Erythroblast (primary cell): ENCODE results near the gene ISG15.

Experiments used
- DNase-seq, 2 experiments: peaks; one replicate each; lab custom pipeline; 2025; lab: John Stamatoyannopoulos, UW
- GATA1 ChIP-seq: IDR thresholded peaks from 2 replicates; pipeline ENCODE4 v1.6.1; 2011; ENCODE audit warnings: low read depth, mild to moderate bottlenecking, control low read depth, low read length, moderate library complexity
- POLR2A ChIP-seq: IDR thresholded peaks from 2 replicates; pipeline ENCODE4 v1.6.1; 2011; ENCODE audit warnings: mild to moderate bottlenecking, low read length

Gene ISG15

GRCh38 chr1:1041873-1042272 lies 28.6 kb downstream of the ISG15 start:
- no peak for DNase-seq

GRCh38 chr1:1042835-1043234 lies 29.5 kb downstream of the ISG15 start:
- TF ChIP-seq GATA1 (no peak), POLR2A (no peak)
- peak; percentile 21 to 30 for DNase-seq

More at GRCh38 chr1:1041873-1042272, 28.6 kb downstream of the ISG15 start:
- TF ChIP-seq POLR2A (no peak), GATA1 (no peak)

GRCh38 chr1:1043411-1043810 lies 30.1 kb downstream of the ISG15 start:
- no peak for DNase-seq
- TF ChIP-seq POLR2A, result no peak
- no peak for TF ChIP-seq GATA1

- no peak for DNase-seq
- no peak for TF ChIP-seq POLR2A
- no peak for TF ChIP-seq GATA1
These were observed 30.6 kb downstream of the ISG15 start for GRCh38 chr1:1043921-1044320.

GRCh38 chr1:1044455-1045078 lies 31.3 kb downstream of the ISG15 start:
- no peak for TF ChIP-seq GATA1
- no peak for TF ChIP-seq POLR2A
- DNase-seq, result no peak

- TF ChIP-seq POLR2A, result no peak
- no peak for TF ChIP-seq GATA1
- no peak for DNase-seq
These were observed 31.8 kb downstream of the ISG15 start for GRCh38 chr1:1045129-1045528.

- DNase-seq, result no peak
- TF ChIP-seq POLR2A, result no peak
- no peak for TF ChIP-seq GATA1
These were observed 32.9 kb downstream of the ISG15 start for GRCh38 chr1:1046243-1046642.

GRCh38 chr1:1046767-1047166 lies 33.5 kb downstream of the ISG15 start:
- TF ChIP-seq GATA1, result no peak
- no peak for TF ChIP-seq POLR2A
- no peak for DNase-seq

- TF ChIP-seq GATA1, result no peak
- TF ChIP-seq POLR2A, result no peak
- DNase-seq, result no peak
These were observed 34.1 kb downstream of the ISG15 start for GRCh38 chr1:1047407-1047806.

GRCh38 chr1:1047963-1048362 lies 34.7 kb downstream of the ISG15 start:
- no peak for DNase-seq
- no peak for TF ChIP-seq POLR2A

GRCh38 chr1:1048765-1049164 lies 35.5 kb downstream of the ISG15 start:
- DNase-seq, result no peak
- TF ChIP-seq GATA1 (no peak), POLR2A (no peak)

- DNase-seq, result no peak
- TF ChIP-seq GATA1 (no peak), POLR2A (no peak)
These were observed 36.2 kb downstream of the ISG15 start for GRCh38 chr1:1049318-1050165.

- DNase-seq, result no peak
- TF ChIP-seq POLR2A (no peak), GATA1 (no peak)
These were observed 37.3 kb downstream of the ISG15 start for GRCh38 chr1:1050577-1051052.

- DNase-seq, result no peak
- TF ChIP-seq POLR2A, result no peak
- TF ChIP-seq GATA1, result no peak
These were observed 38.0 kb downstream of the ISG15 start for GRCh38 chr1:1051127-1051810.
